Neural cell (in vitro differentiated cells): ENCODE data around the gene PTCH1. TPM values are rescaled to one million over a fixed set of nuclear protein-coding genes. Genes with fewer than 3 reads are reported as not detected.
A peak's percentile ranks its signal among the peaks of the same experiment; 100 is the strongest.

ENCODE experiments used
- H2AFZ ChIP-seq: fragments of 200-600, 300-800 bp; sonication (generic), shearing (Covaris generic); 2 replicates; pipeline ENCODE4 v1.6.0; 2014; ENCODE audit warnings: low read depth, mild to moderate bottlenecking, antibody characterized with exemption, low read length, moderate library complexity
- H3F3A ChIP-seq: fragments of 200-600 bp; shearing (Covaris generic); 2 replicates; pipeline ENCODE4 v1.6.1; 2016; ENCODE audit warnings: mild to moderate bottlenecking, moderate library complexity, mixed read lengths, antibody characterized with exemption, low read length; ENCODE audit not compliant: insufficient read depth, poor library complexity, severe bottlenecking
- H3K27ac ChIP-seq: fragments of 200-600, 300-800 bp; sonication (generic), shearing (Covaris generic); 2 replicates; pipeline ENCODE4 v1.5.1; 2014; ENCODE audit warnings: mild to moderate bottlenecking, low read length, moderate library complexity
- H3K27me3 ChIP-seq: fragments of 300-800, 200-600 bp; sonication (generic), shearing (Covaris generic); 2 replicates; pipeline ENCODE4 v1.6.0; 2014; ENCODE audit warnings: mild to moderate bottlenecking, low read depth, low read length, moderate library complexity; ENCODE audit not compliant: insufficient read depth
- H3K36me3 ChIP-seq: fragments of 300-800, 200-600 bp; sonication (generic), shearing (Covaris generic); 2 replicates; pipeline ENCODE4 v1.5.1; 2014; ENCODE audit warnings: mild to moderate bottlenecking, antibody characterized with exemption, low read length, moderate library complexity; ENCODE audit not compliant: insufficient read depth
- H3K4me2 ChIP-seq: fragments of 300-800, 200-600 bp; sonication (generic), shearing (Covaris generic); 2 replicates; pipeline ENCODE4 v1.6.0; 2014; ENCODE audit warnings: mild to moderate bottlenecking, low read length
- H3K4me3 ChIP-seq: fragments of 300-800, 200-600 bp; sonication (generic), shearing (Covaris generic); 2 replicates; pipeline ENCODE4 v1.5.1; 2014; ENCODE audit warnings: mild to moderate bottlenecking, low read length, moderate library complexity
- H3K79me2 ChIP-seq: fragments of 200-600 bp; shearing (Covaris generic); replicated peaks from 2 replicates; pipeline ENCODE4 v1.6.0; 2014; ENCODE audit warnings: mild to moderate bottlenecking, low read length, moderate library complexity; ENCODE audit not compliant: insufficient read depth
- H3K9ac ChIP-seq: fragments of 300-800, 200-600 bp; sonication (generic), shearing (Covaris generic); 2 replicates; pipeline ENCODE4 v1.6.1; 2016; ENCODE audit warnings: mild to moderate bottlenecking, low read length, mixed read lengths
- H3K9me2 ChIP-seq: fragments of 200-600 bp; shearing (Covaris generic); 2 replicates; pipeline ENCODE4 v1.6.1; 2016; ENCODE audit warnings: mild to moderate bottlenecking, low read length, mixed read lengths; ENCODE audit not compliant: insufficient read depth
- H3K9me3 ChIP-seq: fragments of 200-600, 300-800 bp; sonication (generic), shearing (Covaris generic); 2 replicates; pipeline ENCODE4 v1.6.1; 2016; ENCODE audit warnings: mild to moderate bottlenecking, mixed run types, low read length, moderate library complexity, mixed read lengths
- H4K20me1 ChIP-seq: fragments of 200-600 bp; shearing (Covaris generic); 2 replicates; pipeline ENCODE4 v1.6.1; 2016; ENCODE audit warnings: mild to moderate bottlenecking, mixed run types; ENCODE audit not compliant: insufficient read depth
- CTCF ChIP-seq: fragments of 450-650 bp; IDR thresholded peaks from 2 replicates; pipeline ENCODE4 v1.5.1; 2014; ENCODE audit warnings: antibody characterized with exemption, mild to moderate bottlenecking, moderate library complexity; ENCODE audit not compliant: poor library complexity, severe bottlenecking
- EP300 ChIP-seq: fragments of 450-650 bp; conservative IDR thresholded peaks from 2 replicates; pipeline ENCODE4 v1.6.1; 2014; ENCODE audit warnings: antibody characterized with exemption, mild to moderate bottlenecking, moderate library complexity; ENCODE audit not compliant: poor library complexity, severe bottlenecking
- EZH2 ChIP-seq: fragments of 200-600, 300-800 bp; shearing (Covaris generic), sonication (generic); IDR thresholded peaks from 2 replicates; pipeline ENCODE4 v1.6.1; 2014; ENCODE audit warnings: antibody characterized with exemption, low read length, borderline replicate concordance, mild to moderate bottlenecking; ENCODE audit not compliant: insufficient read depth, poor library complexity, severe bottlenecking
- MXI1 ChIP-seq: fragments of 450-650 bp; conservative IDR thresholded peaks from 2 replicates; pipeline ENCODE4 v1.6.1; 2014; ENCODE audit warnings: antibody characterized with exemption, mild to moderate bottlenecking; ENCODE audit not compliant: poor library complexity, severe bottlenecking
- POLR2AphosphoS5 ChIP-seq: IDR thresholded peaks from 2 replicates; pipeline ENCODE4 v1.6.1; 2012
- RAD21 ChIP-seq: fragments of 450-650 bp; conservative IDR thresholded peaks from 2 replicates; pipeline ENCODE4 v1.6.1; 2014; ENCODE audit warnings: antibody characterized with exemption, mild to moderate bottlenecking, moderate library complexity
- REST ChIP-seq: IDR thresholded peaks from 2 replicates; pipeline ENCODE4 v1.6.1; 2012; ENCODE audit warnings: borderline replicate concordance
- SMC3 ChIP-seq: fragments of 450-650 bp; conservative IDR thresholded peaks from 2 replicates; pipeline ENCODE4 v1.6.1; 2014; ENCODE audit warnings: antibody characterized with exemption, mild to moderate bottlenecking, moderate library complexity; ENCODE audit not compliant: poor library complexity
- TAF1 ChIP-seq: IDR thresholded peaks from 2 replicates; pipeline ENCODE4 v1.6.1; 2012; ENCODE audit warnings: low read depth
- polyA plus RNA-seq: library from polyadenylated mRNA; depleted of rRNA; stranded (reverse); fragments of >200 nt; gene quantifications from 2 replicates; pipeline ENCODE4 v1.2.3, GENCODE V29; 2014

The PTCH1 gene
- polyA plus RNA-seq, 1 donor from 2014 or later, result 15.6 TPM

GRCh38 chr9:95505072-95505716 lies 11.6 kb downstream of the PTCH1 start:
- H3K4me3 ChIP-seq, result peak overlapping the region; percentile 98
- H4K20me1 ChIP-seq, result peaks cover 27% of the 10 kb centered on the region
- no peak overlapping the region for H2AFZ ChIP-seq
- no peaks in the 10 kb centered on the region for H3K36me3 ChIP-seq
- peak overlapping the region; percentile 98 for H3K9ac ChIP-seq
- no peaks in the 10 kb centered on the region for H3K9me2 ChIP-seq
- peaks cover 74% of the 10 kb centered on the region for H3K79me2 ChIP-seq
- peak overlapping the region; percentile 51 for H3K27ac ChIP-seq
- TF ChIP-seq SMC3, result no peak
- H3K27me3 ChIP-seq, result no peaks in the 10 kb centered on the region
- H3F3A ChIP-seq, result peaks cover 8% of the 10 kb centered on the region
- H3K9me3 ChIP-seq, result no peaks in the 10 kb centered on the region
- H3K4me2 ChIP-seq, result peak overlapping the region; percentile 74

DNA sequence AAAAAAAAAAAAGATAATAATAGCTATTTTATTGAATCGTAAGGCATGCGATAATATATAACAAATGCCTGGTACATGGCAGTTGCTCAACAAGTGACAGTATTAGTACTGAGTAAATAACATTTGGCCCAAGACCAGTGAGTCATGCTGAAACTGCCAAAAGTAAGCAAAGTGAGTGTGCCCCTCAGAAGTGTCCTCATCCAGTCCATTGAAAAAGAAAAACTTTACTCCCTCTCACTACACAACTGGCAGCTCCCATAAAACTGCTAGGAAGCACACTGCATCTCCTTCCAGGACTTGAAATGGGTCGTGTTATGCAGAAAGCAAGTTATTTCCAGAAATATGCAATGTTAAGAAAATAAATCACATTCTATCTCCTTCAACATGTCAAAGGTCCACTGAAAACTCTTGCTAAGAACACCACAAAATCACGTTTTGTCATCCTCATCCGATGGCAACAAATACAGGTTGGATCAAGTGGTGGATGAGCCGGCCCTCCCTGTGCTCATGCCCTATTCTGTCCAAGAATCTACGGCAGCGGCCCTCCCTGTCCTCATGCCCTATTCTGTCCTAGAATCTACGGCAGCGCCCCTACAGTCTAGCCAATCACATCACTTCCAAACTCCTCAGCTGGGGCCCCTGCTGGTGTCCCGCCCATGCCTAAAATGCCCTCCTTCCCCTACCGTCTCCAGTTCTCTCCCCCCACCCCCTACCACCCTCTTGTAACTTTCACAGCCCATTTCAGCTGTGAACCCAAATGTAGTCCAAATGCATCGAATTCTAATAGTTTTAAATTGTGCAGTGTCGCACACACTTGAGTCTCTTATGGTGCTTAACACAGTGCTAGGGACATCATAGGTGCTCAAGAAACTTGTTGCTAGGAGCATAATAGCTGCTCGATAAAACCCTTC lies 12.5 kb downstream of the PTCH1 start:
- no peaks in the 10 kb centered on the region for H3K36me3 ChIP-seq
- H3K27me3 ChIP-seq, result no peaks in the 10 kb centered on the region
- H3K27ac ChIP-seq, result peak overlapping the region; percentile 51
- H4K20me1 ChIP-seq, result peaks cover 27% of the 10 kb centered on the region
- H3K79me2 ChIP-seq, result peaks cover 82% of the 10 kb centered on the region
- no peaks in the 10 kb centered on the region for H3K9me2 ChIP-seq
- H3F3A ChIP-seq, result peaks cover 6% of the 10 kb centered on the region
- no peak overlapping the region for H3K9ac ChIP-seq
- no peaks in the 10 kb centered on the region for H3K9me3 ChIP-seq
- peak overlapping the region; percentile 74 for H3K4me2 ChIP-seq
- H3K4me3 ChIP-seq, result peak overlapping the region; percentile 98
- H2AFZ ChIP-seq, result no peak overlapping the region
- TF ChIP-seq SMC3 (no peak), MXI1 (no peak), EP300 (no peak), POLR2AphosphoS5 (no peak), REST (no peak), EZH2 (no peak), RAD21 (no peak)

GRCh38 chr9:95503369-95503768 lies 13.4 kb downstream of the PTCH1 start:
- H3K36me3 ChIP-seq, result no peaks in the 10 kb centered on the region

More at GRCh38 chr9:95503369-95503768, 13.4 kb downstream of the PTCH1 start:
- peak overlapping the region; percentile 60 for H3K4me2 ChIP-seq
- peaks cover 27% of the 10 kb centered on the region for H4K20me1 ChIP-seq
- H3K27me3 ChIP-seq, result no peaks in the 10 kb centered on the region
- no peak overlapping the region for H3K27ac ChIP-seq
- H3K9me2 ChIP-seq, result no peaks in the 10 kb centered on the region
- no peak overlapping the region for H2AFZ ChIP-seq
- TF ChIP-seq EZH2, result no peak
- no peak for TF ChIP-seq MXI1
- TF ChIP-seq TAF1, result no peak
- no peak for TF ChIP-seq POLR2AphosphoS5
- no peak for TF ChIP-seq SMC3
- no peak for TF ChIP-seq RAD21
- no peak for TF ChIP-seq CTCF
- no peak for TF ChIP-seq EP300
- TF ChIP-seq REST, result no peak
- peaks cover 92% of the 10 kb centered on the region for H3K79me2 ChIP-seq
- no peaks in the 10 kb centered on the region for H3K9me3 ChIP-seq
- H3K4me3 ChIP-seq, result peak overlapping the region; percentile 57
- peak overlapping the region; percentile 30 for H3K9ac ChIP-seq
- peaks cover 6% of the 10 kb centered on the region for H3F3A ChIP-seq
